Glomerular endothelial cell (primary cell): ENCODE measurements around the gene PLA2G4A. TPM values are rescaled to one million over a fixed set of nuclear protein-coding genes. Genes with fewer than 3 reads are reported as not detected.

Experiments
- DNase-seq: peaks from one replicate; pipeline ENCODE4 v3.0.0-alpha.2; 2011; ENCODE audit warnings: low read depth, low spot score; ENCODE audit errors: extremely low read depth
- total RNA-seq: library from RNA; depleted of rRNA; stranded (reverse); fragments of >200 nt; gene quantifications from 2 replicates; pipeline ENCODE4 v1.2.3, GENCODE V29; 2015

PLA2G4A gene
- total RNA-seq, 1 donor from 2014 or later, result 2.5 TPM

- DNase-seq, result no peak
Measured at GRCh38 chr1:186872291-186872690, 43.5 kb downstream of the PLA2G4A start.

GRCh38 chr1:186873687-186874086, 44.9 kb downstream of the PLA2G4A start:
- DNase-seq, result no peak

- DNase-seq, result no peak
Measured at GRCh38 chr1:186875896-186876835, 47.4 kb downstream of the PLA2G4A start.

- no peak for DNase-seq
Measured at GRCh38 chr1:186878356-186878755, 49.6 kb downstream of the PLA2G4A start.

- no peak for DNase-seq
Measured at GRCh38 chr1:186880982-186881381, 52.2 kb downstream of the PLA2G4A start.

GRCh38 chr1:186882372-186883134, 53.8 kb downstream of the PLA2G4A start:
- no peak for DNase-seq

GRCh38 chr1:186884251-186884650, 55.5 kb downstream of the PLA2G4A start:
- DNase-seq, result no peak

- no peak for DNase-seq
Measured at GRCh38 chr1:186887203-186887602, 58.5 kb downstream of the PLA2G4A start.

GRCh38 chr1:186888367-186888766, 59.6 kb downstream of the PLA2G4A start:
- DNase-seq, result no peak

- no peak for DNase-seq
Measured at GRCh38 chr1:186892936-186893335, 64.2 kb downstream of the PLA2G4A start.

- no peak for DNase-seq
Measured at GRCh38 chr1:186894415-186894814, 65.7 kb downstream of the PLA2G4A start.

- DNase-seq, result no peak
Measured at GRCh38 chr1:186896211-186896610, 67.5 kb downstream of the PLA2G4A start.

GRCh38 chr1:186897008-186897407, 68.3 kb downstream of the PLA2G4A start:
- DNase-seq, result no peak

GRCh38 chr1:186899577-186899976, 70.8 kb downstream of the PLA2G4A start:
- DNase-seq, result no peak

GRCh38 chr1:186899977-186900376, 71.2 kb downstream of the PLA2G4A start:
- DNase-seq, result no peak

GRCh38 chr1:186900539-186901237, 71.9 kb downstream of the PLA2G4A start:
- DNase-seq, result no peak

GRCh38 chr1:186901631-186902030, 72.9 kb downstream of the PLA2G4A start:
- DNase-seq, result no peak

- DNase-seq, result no peak
Measured at GRCh38 chr1:186903374-186904136, 74.8 kb downstream of the PLA2G4A start.

GRCh38 chr1:186904361-186904760, 75.6 kb downstream of the PLA2G4A start:
- DNase-seq, result no peak

- DNase-seq, result no peak
Measured at GRCh38 chr1:186905561-186905960, 76.8 kb downstream of the PLA2G4A start.
